MM.1S (cell line): ENCODE data around the gene SNRPA.

Source experiments
- DNase-seq: peaks from one replicate; pipeline ENCODE4 v3.0.0-alpha.2; 2015
- H2AFZ ChIP-seq: fragments of 300-600 bp; sonication (generic); 2 replicates; pipeline ENCODE4 v1.6.0; 2016; ENCODE audit warnings: antibody characterized with exemption, low read length
- H3F3A ChIP-seq: fragments of 300-600 bp; sonication (generic); 2 replicates; pipeline ENCODE4 v1.6.1; 2016; ENCODE audit warnings: mild to moderate bottlenecking, antibody characterized with exemption, low read length, moderate library complexity, mixed read lengths; ENCODE audit not compliant: insufficient read depth
- H3K27ac ChIP-seq: fragments of 300-600 bp; sonication (generic); 2 replicates; pipeline ENCODE4 v1.5.1; 2016; ENCODE audit warnings: mild to moderate bottlenecking, low read length
- H3K27me3 ChIP-seq: fragments of 300-600 bp; sonication (generic); replicated peaks from 2 replicates; pipeline ENCODE4 v1.6.0; 2016; ENCODE audit warnings: low read length; ENCODE audit not compliant: insufficient read depth
- H3K36me3 ChIP-seq: fragments of 300-600 bp; sonication (generic); replicated peaks from 2 replicates; pipeline ENCODE4 v1.6.1; 2016; ENCODE audit warnings: mild to moderate bottlenecking, low read length, mixed read lengths; ENCODE audit not compliant: insufficient read depth
- H3K4me1 ChIP-seq: fragments of 300-600 bp; sonication (generic); 2 replicates; pipeline ENCODE4 v1.6.1; 2016; ENCODE audit warnings: low read length, mixed read lengths
- H3K4me2 ChIP-seq: fragments of 300-600 bp; sonication (generic); 2 replicates; pipeline ENCODE4 v1.6.0; 2016; ENCODE audit warnings: low read depth, low read length
- H3K4me3 ChIP-seq: fragments of 300-600 bp; sonication (generic); 2 replicates; pipeline ENCODE4 v1.5.1; 2016; ENCODE audit warnings: low read length, mixed read lengths
- H3K79me2 ChIP-seq: fragments of 300-600 bp; sonication (generic); 2 replicates; pipeline ENCODE4 v1.6.1; 2016; ENCODE audit warnings: mixed run types, low read length, mixed read lengths
- H3K9ac ChIP-seq: fragments of 300-600 bp; sonication (generic); 2 replicates; pipeline ENCODE4 v1.6.1; 2016; ENCODE audit warnings: low read length, mixed read lengths
- H3K9me2 ChIP-seq: fragments of 300-600 bp; sonication (generic); replicated peaks from 2 replicates; pipeline ENCODE4 v1.6.1; 2016; ENCODE audit warnings: mild to moderate bottlenecking, low read length, mixed read lengths; ENCODE audit not compliant: insufficient read depth
- H3K9me3 ChIP-seq: fragments of 300-600 bp; sonication (generic); replicated peaks from 2 replicates; pipeline ENCODE4 v1.6.1; 2016; ENCODE audit warnings: mild to moderate bottlenecking, low read length, mixed read lengths; ENCODE audit not compliant: insufficient read depth
- H4K20me1 ChIP-seq: fragments of 300-600 bp; sonication (generic); 2 replicates; pipeline ENCODE4 v1.6.1; 2016; ENCODE audit warnings: mild to moderate bottlenecking, low read length, moderate library complexity, mixed read lengths; ENCODE audit not compliant: insufficient read depth
- EZH2 ChIP-seq: fragments of 300-600 bp; sonication (generic); optimal IDR thresholded peaks from 2 replicates; pipeline ENCODE3; 2017; ENCODE audit warnings: low read depth, mild to moderate bottlenecking, antibody characterized with exemption, low read length, mixed read lengths
- EZH2phosphoT487 ChIP-seq: fragments of 300-600 bp; sonication (generic); IDR thresholded peaks from 2 replicates; pipeline ENCODE4 v1.6.1; 2018; ENCODE audit warnings: antibody characterized with exemption, low read length
- TF ChIP-seq, protein P1 (sequence below): fragments of 300-600 bp; sonication (generic); IDR thresholded peaks from 2 replicates; pipeline ENCODE4 v1.5.1; 2016; ENCODE audit warnings: antibody characterized with exemption, low read length, mixed read lengths

The SNRPA gene

DNA sequence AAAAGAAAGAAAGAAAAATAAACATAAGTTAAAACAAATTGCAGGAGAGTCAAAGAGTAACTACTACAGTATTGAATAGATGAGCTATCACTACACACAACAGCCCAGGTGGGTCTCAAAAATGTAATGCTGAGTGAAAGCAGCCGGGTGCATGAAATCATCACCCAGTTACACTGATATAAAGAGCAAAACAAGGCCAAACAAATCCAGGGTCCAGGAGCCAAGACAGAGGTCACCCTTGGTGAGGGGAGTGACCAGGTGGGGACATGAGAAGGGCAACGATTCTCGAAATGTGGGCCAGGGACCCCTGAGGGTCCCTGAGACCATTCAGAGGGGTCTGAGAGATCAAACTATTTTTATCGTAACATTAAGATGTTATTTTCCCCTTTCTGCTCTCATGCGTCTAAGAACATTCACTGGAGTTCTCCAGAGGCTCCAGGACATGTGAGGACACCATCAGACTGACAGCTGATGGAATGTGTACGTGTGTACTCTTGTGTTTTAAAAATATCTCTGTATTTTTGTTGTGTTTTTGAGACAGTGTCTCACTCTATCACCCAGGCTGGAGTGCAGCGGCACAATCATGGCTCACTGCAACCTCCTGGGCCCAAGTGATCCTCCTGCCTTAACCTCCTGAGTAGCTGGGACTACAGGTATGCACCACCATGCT is 44.9 kb upstream of the SNRPA start:
- H3K79me2 ChIP-seq: no peaks in the 10 kb centered on the region
- TF ChIP-seq EZH2 (no peak), EZH2phosphoT487 (no peak)
- TF ChIP-seq, protein P1, sequence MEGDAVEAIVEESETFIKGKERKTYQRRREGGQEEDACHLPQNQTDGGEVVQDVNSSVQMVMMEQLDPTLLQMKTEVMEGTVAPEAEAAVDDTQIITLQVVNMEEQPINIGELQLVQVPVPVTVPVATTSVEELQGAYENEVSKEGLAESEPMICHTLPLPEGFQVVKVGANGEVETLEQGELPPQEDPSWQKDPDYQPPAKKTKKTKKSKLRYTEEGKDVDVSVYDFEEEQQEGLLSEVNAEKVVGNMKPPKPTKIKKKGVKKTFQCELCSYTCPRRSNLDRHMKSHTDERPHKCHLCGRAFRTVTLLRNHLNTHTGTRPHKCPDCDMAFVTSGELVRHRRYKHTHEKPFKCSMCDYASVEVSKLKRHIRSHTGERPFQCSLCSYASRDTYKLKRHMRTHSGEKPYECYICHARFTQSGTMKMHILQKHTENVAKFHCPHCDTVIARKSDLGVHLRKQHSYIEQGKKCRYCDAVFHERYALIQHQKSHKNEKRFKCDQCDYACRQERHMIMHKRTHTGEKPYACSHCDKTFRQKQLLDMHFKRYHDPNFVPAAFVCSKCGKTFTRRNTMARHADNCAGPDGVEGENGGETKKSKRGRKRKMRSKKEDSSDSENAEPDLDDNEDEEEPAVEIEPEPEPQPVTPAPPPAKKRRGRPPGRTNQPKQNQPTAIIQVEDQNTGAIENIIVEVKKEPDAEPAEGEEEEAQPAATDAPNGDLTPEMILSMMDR: no peak

GRCh38 chr19:40707615-40708014 is 43.4 kb upstream of the SNRPA start:
- TF ChIP-seq EZH2phosphoT487 (no peak), EZH2 (no peak)
- TF ChIP-seq, protein P1: no peak
- Histone ChIP-seq H3K27ac (no peak overlapping the region), H4K20me1 (no peaks in the 10 kb centered on the region), H3K4me2 (no peak overlapping the region), H3K4me3 (no peak overlapping the region), H2AFZ (no peak overlapping the region), H3F3A (no peaks in the 10 kb centered on the region), H3K9ac (no peak overlapping the region), H3K79me2 (no peaks in the 10 kb centered on the region), H3K36me3 (no peaks in the 10 kb centered on the region), H3K4me1 (no peaks in the 10 kb centered on the region), H3K27me3 (no peaks in the 10 kb centered on the region), H3K9me3 (no peaks in the 10 kb centered on the region), H3K9me2 (no peaks in the 10 kb centered on the region)
- DNase-seq: no peak

More for the DNA sequence above, 44.9 kb upstream of the SNRPA start:
- DNase-seq: no peak
- H3K9me3 ChIP-seq: no peaks in the 10 kb centered on the region
- H3K9me2 ChIP-seq: no peaks in the 10 kb centered on the region
- H3K27me3 ChIP-seq: no peaks in the 10 kb centered on the region
- no peak overlapping the region for H3K27ac ChIP-seq
- H3F3A ChIP-seq: no peaks in the 10 kb centered on the region
- H3K4me2 ChIP-seq: no peak overlapping the region
- H3K4me1 ChIP-seq: no peaks in the 10 kb centered on the region
- no peaks in the 10 kb centered on the region for H4K20me1 ChIP-seq
- no peak overlapping the region for H3K4me3 ChIP-seq
- H2AFZ ChIP-seq: no peak overlapping the region
- H3K36me3 ChIP-seq: no peaks in the 10 kb centered on the region
- H3K9ac ChIP-seq: no peak overlapping the region

DNA sequence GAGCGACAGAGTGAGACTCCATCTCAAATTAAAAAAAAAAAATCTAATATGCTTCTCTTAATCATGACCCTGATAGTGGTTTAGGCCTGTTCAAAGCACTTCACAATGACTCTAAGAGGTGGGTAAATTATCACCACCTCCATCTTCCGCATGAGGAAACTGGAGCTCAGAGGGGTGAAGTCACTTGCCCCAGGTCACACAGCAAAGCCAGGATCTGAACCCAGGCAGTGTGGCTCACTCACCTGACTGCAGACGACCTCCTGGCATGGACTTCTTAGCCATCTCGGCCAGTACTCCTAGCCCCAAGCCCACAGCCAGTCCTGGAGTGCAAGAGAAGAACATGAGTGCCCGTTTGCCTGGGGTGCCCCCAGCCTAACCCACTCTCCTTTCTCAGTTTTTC is 41.2 kb upstream of the SNRPA start:
- H2AFZ ChIP-seq: no peak overlapping the region
- H3K9ac ChIP-seq: no peak overlapping the region
- 0 out of 2 replicates have a peak, but pooled peaks cover 5% of the 10 kb centered on the region for H3K4me1 ChIP-seq
- no peak overlapping the region for H3K4me2 ChIP-seq
- H3K27me3 ChIP-seq: no peaks in the 10 kb centered on the region
- no peak overlapping the region for H3K27ac ChIP-seq
- no peaks in the 10 kb centered on the region for H4K20me1 ChIP-seq
- TF ChIP-seq, protein P1: no peak
- TF ChIP-seq EZH2phosphoT487: no peak
- TF ChIP-seq EZH2: no peak
- DNase-seq: no peak
- H3K9me3 ChIP-seq: no peaks in the 10 kb centered on the region
- 0 out of 2 replicates have a peak, but pooled peaks cover 3% of the 10 kb centered on the region for H3K79me2 ChIP-seq
- H3F3A ChIP-seq: no peaks in the 10 kb centered on the region
- H3K4me3 ChIP-seq: no peak overlapping the region
- H3K36me3 ChIP-seq: no peaks in the 10 kb centered on the region
- H3K9me2 ChIP-seq: no peaks in the 10 kb centered on the region
